ENCODE data around the gene TMEM266.

The TMEM266 gene

DNA sequence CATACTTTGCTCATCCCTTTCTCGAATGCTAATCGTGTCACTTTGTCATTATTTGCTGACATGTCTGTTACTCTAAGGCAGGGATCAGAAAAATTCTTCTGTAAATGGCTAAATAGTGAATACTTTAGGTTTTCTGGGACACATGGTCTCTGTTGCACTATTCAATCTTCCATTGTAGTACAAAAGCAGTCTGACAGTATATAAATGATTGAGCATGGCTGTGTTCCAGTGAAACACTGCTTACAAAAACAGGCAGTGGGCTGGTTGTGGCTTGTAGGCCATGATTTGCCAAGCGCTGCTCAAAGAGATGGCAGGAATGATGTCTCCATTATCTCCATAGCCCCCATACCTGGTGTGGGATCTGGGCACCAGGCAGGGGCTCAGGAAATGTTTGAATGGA lies 45.6 kb downstream of the TMEM266 start:
- ChIA-PET CTCF (no interaction called here), POLR2A (no interaction called here)
- TF ChIP-seq LEF1 (IDR thresholded peaks at IDR 0.05; ENCODE audit: borderline replicate concordance) (no peak), ARNT (IDR thresholded peaks at IDR 0.05) (no peak), FOXA1 (IDR thresholded peaks at IDR 0.05) (no peak), ZNF384 (IDR thresholded peaks at IDR 0.05) (no peak), FOXM1 (IDR thresholded peaks at IDR 0.05; ENCODE audit: borderline replicate concordance) (no peak), SUZ12 (IDR thresholded peaks at IDR 0.05) (no peak), HDGF (IDR thresholded peaks at IDR 0.05; ENCODE audit: borderline replicate concordance) (no peak), SP1 (IDR thresholded peaks at IDR 0.05) (no peak), BHLHE40 (IDR thresholded peaks at IDR 0.05; ENCODE audit: borderline replicate concordance) (no peak), L3MBTL2 (conservative IDR thresholded peaks at IDR 0.05) (no peak), TARDBP (IDR thresholded peaks at IDR 0.05) (no peak)
- TF ChIP-seq, protein P1, sequence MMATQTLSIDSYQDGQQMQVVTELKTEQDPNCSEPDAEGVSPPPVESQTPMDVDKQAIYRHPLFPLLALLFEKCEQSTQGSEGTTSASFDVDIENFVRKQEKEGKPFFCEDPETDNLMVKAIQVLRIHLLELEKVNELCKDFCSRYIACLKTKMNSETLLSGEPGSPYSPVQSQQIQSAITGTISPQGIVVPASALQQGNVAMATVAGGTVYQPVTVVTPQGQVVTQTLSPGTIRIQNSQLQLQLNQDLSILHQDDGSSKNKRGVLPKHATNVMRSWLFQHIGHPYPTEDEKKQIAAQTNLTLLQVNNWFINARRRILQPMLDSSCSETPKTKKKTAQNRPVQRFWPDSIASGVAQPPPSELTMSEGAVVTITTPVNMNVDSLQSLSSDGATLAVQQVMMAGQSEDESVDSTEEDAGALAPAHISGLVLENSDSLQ (IDR thresholded peaks at IDR 0.05): no peak
- no peak for DNase-seq (ENCODE audit: extremely low spot score)

DNA sequence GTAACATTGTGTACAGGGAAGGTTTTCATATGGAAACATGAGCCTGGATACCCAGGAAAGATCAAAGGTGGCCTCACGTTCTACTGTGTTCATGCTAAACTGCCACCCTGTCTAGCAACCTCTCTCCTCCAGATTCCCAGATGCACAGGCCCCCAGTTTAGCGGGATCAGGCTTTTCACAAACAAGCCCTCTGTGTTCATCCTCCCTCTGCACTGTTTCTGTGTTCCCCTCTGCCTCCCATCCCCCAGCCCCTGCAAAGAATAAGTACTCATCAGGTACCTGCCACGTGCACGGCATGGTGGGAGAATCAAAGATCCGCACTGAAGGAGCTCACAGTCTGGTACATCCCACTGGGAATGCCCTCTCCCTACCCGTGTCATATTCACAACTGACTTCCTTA lies 46.1 kb downstream of the TMEM266 start:
- DNase-seq (ENCODE audit: extremely low spot score): no peak
- no peak for TF ChIP-seq ZNF384 (IDR thresholded peaks at IDR 0.05)
- no peak for TF ChIP-seq HDGF (IDR thresholded peaks at IDR 0.05; ENCODE audit: borderline replicate concordance)
- no peak for TF ChIP-seq FOXK2 (IDR thresholded peaks at IDR 0.05)
- TF ChIP-seq NFRKB (IDR thresholded peaks at IDR 0.05): no peak
- TF ChIP-seq FOXA1 (IDR thresholded peaks at IDR 0.05): no peak
- CTCF ChIA-PET: no interaction called here
- POLR2A ChIA-PET: interaction anchor here (1.0 kb wide), 1 partner anchor 46 kb away, joined by 3 read pairs; no protein-coding TSS in a partner anchor

DNA sequence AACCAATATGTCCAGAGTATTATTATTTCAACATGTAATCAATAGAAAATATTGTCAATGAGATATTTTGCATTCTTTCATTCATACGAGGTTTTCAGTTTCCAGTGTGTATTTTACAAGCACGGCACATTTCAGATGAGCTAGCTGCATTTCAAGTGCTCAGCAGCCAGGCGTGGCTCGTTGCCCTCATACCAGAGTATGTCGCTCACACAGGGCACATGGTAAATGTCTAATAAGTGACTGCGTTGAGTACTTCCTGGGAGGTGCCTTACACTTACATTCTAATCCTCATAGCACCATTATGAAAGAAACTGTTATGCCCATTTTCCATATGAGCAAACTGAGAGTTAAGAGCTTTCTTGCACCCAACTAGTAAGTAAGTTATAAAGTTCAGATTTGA lies 47.4 kb downstream of the TMEM266 start:
- POLR2A ChIA-PET: no interaction called here
- no peak for TF ChIP-seq TARDBP (IDR thresholded peaks at IDR 0.05)
- no peak for TF ChIP-seq BHLHE40 (IDR thresholded peaks at IDR 0.05; ENCODE audit: borderline replicate concordance)
- TF ChIP-seq SUZ12 (IDR thresholded peaks at IDR 0.05): no peak
- no peak for TF ChIP-seq ZNF384 (IDR thresholded peaks at IDR 0.05)
- no peak for TF ChIP-seq FOXM1 (IDR thresholded peaks at IDR 0.05; ENCODE audit: borderline replicate concordance)
- no peak for TF ChIP-seq LEF1 (IDR thresholded peaks at IDR 0.05; ENCODE audit: borderline replicate concordance)
- no peak for TF ChIP-seq L3MBTL2 (conservative IDR thresholded peaks at IDR 0.05)
- no peak for TF ChIP-seq ARNT (IDR thresholded peaks at IDR 0.05)
- no peak for TF ChIP-seq SP1 (IDR thresholded peaks at IDR 0.05)
- TF ChIP-seq FOXK2 (IDR thresholded peaks at IDR 0.05): no peak
- DNase-seq (ENCODE audit: extremely low spot score): no peak
- CTCF ChIA-PET: interaction anchor here (0.5 to 1.4 kb wide), 2 partner anchors 20 to 32 kb away, joined by 4 to 5 read pairs; no protein-coding TSS in a partner anchor

DNA sequence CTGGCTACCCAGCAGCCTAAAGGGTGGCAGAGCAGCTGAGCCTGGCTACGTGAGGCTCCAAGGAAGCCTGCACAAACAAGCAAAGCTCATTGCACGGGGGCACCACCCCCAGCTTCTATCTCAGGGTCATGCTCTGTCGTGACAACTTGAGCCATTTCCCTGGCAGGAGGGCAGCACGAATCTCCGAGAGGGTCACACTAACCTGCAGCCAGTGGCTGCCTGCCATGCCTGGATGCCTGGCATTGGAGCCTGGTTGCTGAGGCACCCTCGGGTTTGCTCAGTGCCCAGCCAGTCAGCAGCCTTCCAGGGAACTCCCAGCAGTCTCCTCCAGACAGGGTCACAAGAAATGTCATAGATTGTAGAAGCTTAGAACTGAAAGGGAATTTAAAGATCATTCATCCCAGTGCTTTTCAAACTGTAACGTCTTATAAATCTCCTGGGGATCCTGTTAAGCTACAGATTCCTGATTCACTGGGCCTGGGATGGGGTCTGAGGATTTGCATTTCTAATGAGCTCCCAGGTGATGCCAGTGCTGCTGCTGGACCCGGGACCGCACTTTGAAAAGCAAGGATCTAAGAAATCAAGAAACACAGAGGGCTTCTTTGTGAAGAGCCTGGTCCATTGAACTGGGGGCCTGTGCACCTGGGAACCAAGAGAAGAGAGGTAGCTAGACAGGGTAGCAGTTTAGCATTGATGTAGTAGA lies 48.4 kb downstream of the TMEM266 start:
- POLR2A ChIA-PET: no interaction called here
- CTCF ChIA-PET: interaction anchor here (1.4 kb wide), 1 partner anchor 31 kb away, joined by 5 read pairs; no protein-coding TSS in a partner anchor
- TF ChIP-seq, protein P1 (IDR thresholded peaks at IDR 0.05): no peak
- TF ChIP-seq FOXK2 (IDR thresholded peaks at IDR 0.05) (no peak), FOXM1 (IDR thresholded peaks at IDR 0.05; ENCODE audit: borderline replicate concordance) (no peak), CTBP1 (IDR thresholded peaks at IDR 0.05; ENCODE audit: borderline replicate concordance) (no peak), L3MBTL2 (conservative IDR thresholded peaks at IDR 0.05) (no peak), TARDBP (IDR thresholded peaks at IDR 0.05) (no peak), ELF4 (IDR thresholded peaks at IDR 0.05) (no peak), HDGF (IDR thresholded peaks at IDR 0.05; ENCODE audit: borderline replicate concordance) (no peak), SUZ12 (IDR thresholded peaks at IDR 0.05) (no peak), BHLHE40 (IDR thresholded peaks at IDR 0.05; ENCODE audit: borderline replicate concordance) (no peak), NFRKB (IDR thresholded peaks at IDR 0.05) (no peak), ARNT (IDR thresholded peaks at IDR 0.05) (no peak), LEF1 (IDR thresholded peaks at IDR 0.05; ENCODE audit: borderline replicate concordance) (no peak), SP1 (IDR thresholded peaks at IDR 0.05) (no peak), ZNF384 (IDR thresholded peaks at IDR 0.05) (no peak)
- DNase-seq (ENCODE audit: extremely low spot score): no peak

DNA sequence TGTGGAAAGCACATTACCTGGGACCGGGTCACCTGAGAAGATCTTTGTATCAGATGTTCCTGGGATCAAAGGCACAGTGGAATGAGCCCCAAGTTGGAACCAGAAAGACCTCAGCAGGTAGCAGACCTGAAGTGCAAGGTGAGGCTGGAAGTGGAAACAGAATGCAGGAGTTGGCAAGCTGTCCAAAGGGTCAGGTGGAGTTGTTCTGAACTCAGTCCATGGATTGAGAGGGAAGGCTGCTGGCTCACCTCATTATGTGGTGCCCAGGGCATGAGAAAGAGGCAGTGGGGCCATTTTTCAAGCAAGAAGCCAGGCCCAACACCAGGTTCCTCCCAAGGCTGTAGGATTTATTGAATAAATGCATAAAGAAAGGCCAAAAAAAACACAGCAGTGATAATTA lies 49.3 kb downstream of the TMEM266 start:
- CTCF ChIA-PET: no interaction called here
- DNase-seq (ENCODE audit: extremely low spot score): no peak
- no peak for TF ChIP-seq FOXA1 (IDR thresholded peaks at IDR 0.05)
- no peak for TF ChIP-seq L3MBTL2 (conservative IDR thresholded peaks at IDR 0.05)
- TF ChIP-seq HDGF (IDR thresholded peaks at IDR 0.05; ENCODE audit: borderline replicate concordance): no peak
- TF ChIP-seq BHLHE40 (IDR thresholded peaks at IDR 0.05; ENCODE audit: borderline replicate concordance): no peak
- TF ChIP-seq LEF1 (IDR thresholded peaks at IDR 0.05; ENCODE audit: borderline replicate concordance): no peak
- TF ChIP-seq SUZ12 (IDR thresholded peaks at IDR 0.05): no peak
- TF ChIP-seq CTBP1 (IDR thresholded peaks at IDR 0.05; ENCODE audit: borderline replicate concordance): no peak
- no peak for TF ChIP-seq TARDBP (IDR thresholded peaks at IDR 0.05)
- no peak for TF ChIP-seq ZNF384 (IDR thresholded peaks at IDR 0.05)
- TF ChIP-seq FOXM1 (IDR thresholded peaks at IDR 0.05; ENCODE audit: borderline replicate concordance): no peak
- TF ChIP-seq ARNT (IDR thresholded peaks at IDR 0.05): no peak
- TF ChIP-seq SP1 (IDR thresholded peaks at IDR 0.05): no peak
- TF ChIP-seq, protein P1 (IDR thresholded peaks at IDR 0.05): no peak
- TF ChIP-seq ELF4 (IDR thresholded peaks at IDR 0.05): no peak
- TF ChIP-seq FOXK2 (IDR thresholded peaks at IDR 0.05): no peak
- POLR2A ChIA-PET: no interaction called here

DNA sequence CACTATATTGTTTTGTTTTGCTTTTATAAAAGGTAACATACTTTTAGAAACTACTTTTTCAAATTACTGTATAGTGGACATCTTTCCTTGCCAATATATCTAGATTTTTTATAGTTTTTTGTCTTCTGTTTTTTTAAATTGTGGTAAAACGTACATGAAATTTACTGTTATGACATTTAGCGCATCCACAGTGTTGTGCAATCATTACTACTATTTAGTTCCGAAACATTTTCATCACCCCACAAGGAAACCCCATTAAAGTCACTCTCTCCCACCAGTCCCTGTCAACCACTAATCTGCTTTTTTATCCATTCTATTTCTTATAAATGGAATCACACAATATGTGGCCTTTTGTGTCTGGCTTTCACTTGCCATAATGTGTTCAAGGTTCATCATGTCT lies 54.8 kb downstream of the TMEM266 start:
- TF ChIP-seq, protein P1 (IDR thresholded peaks at IDR 0.05): no peak
- TF ChIP-seq SP1 (IDR thresholded peaks at IDR 0.05) (no peak), FOXM1 (IDR thresholded peaks at IDR 0.05; ENCODE audit: borderline replicate concordance) (no peak)
- CTCF ChIA-PET: interaction anchor here (0.6 kb wide), 1 partner anchor 56 kb away, joined by 4 read pairs; no protein-coding TSS in a partner anchor
- no peak for DNase-seq (ENCODE audit: extremely low spot score)
- POLR2A ChIA-PET: no interaction called here
